Stomach (tissue), 4 donors: ENCODE results near the gene MINDY3.

Experiments used
- CTCF ChIP-seq, 7 experiments: fragments of 450-650 bp in 4 of 7; fragments of 200-600 bp in 3 of 7; sonication (generic) in 3 of 7; IDR thresholded peaks; one replicate each; pipeline ENCODE4 v1.5.1; 2016 to 2019; ENCODE audit warnings: antibody characterized with exemption in 7 of 7, control low read depth in 2 of 7, mild to moderate bottlenecking in 1 of 7
- POLR2AphosphoS5 ChIP-seq, 3 donors: sonication (generic); formaldehyde crosslinking; IDR thresholded peaks; one replicate each; pipeline ENCODE4 v1.6.1; 2016; ENCODE audit warnings: antibody characterized with exemption in 3 of 3

GRCh38 chr10:15841696-15842095 is 18.6 kb downstream of the MINDY3 start:
- TF ChIP-seq CTCF (IDR thresholded peaks at IDR 0.05): no peak
- TF ChIP-seq POLR2AphosphoS5 (IDR thresholded peaks at IDR 0.05): no peak
